Activated CD8-positive, alpha-beta memory T cell treated with anti-CD3 and anti-CD28 coated beads, Interleukin-2, amount 50 U/mL, for 24 hours (primary cell): Measurements from ENCODE around the gene KCNT1.

Source experiments
- DNase-seq: peaks from one replicate; pipeline ENCODE4 v3.0.0-alpha.2; 2020; ENCODE audit errors: extremely low read depth

Gene KCNT1

DNA sequence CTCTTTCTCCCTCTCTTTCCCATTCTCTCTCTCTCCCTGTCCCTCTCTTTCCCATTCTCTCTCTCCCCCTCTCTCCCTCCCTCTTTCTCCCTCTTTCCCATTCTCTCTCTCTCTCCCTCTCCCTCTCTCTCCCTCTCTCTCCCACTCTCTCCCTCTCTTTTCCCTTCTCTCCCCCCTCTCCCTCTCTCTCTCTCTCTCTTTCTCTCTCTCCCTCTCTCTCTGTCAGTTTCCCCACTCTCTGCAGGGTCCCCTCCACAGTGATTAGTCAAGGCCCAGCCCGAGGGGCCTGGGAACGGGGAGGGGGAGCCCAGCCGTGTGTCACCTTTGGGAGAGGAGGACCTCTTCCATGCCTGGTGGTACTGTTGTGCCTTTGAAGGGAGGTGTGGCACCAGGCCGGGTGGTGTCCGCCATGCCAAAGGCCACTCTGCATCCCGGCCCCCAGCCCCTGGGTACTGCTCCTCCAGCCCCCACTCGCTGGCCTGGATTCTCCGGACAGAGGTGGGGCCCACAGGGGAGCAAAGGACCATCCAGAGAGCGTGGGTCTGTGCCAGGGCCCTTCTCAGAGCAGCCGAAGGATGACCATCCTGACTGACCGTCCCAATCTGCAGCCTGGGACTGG lies 25.4 kb downstream of the KCNT1 start:
- DNase-seq, result no peak

DNA sequence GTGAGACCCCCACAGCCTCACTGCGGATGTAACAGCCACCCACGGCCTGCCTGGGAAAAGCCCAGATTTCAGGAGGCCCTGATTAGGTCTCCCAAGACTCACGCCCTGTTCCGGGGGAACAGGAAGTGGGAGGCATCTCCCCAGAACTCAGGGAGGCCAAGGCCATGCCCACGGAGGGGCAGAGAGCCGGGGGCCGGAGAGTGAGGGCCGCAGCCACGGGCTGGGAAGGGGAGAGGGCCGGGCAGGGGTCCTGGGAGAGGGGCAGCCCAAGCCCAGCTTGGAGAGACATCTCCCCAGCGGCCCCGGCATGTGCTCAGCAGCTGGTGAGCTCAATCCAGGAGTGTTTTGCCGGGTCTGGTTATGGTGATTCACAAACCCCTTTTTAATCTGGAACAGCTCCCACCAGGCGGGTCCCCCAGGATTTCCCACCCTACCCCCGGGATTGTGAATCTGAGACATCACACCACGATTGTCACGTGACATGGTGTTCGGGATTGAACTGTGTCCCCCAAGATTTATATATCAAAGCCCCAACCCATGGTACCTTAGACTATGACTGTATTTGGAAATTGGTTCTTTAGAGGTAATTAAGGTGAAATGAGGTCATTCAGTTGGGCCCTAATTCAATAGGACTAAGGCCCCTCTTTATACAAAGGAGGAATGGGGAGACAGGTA lies 26.6 kb downstream of the KCNT1 start:
- DNase-seq, result no peak

GRCh38 chr9:135729480-135729879 lies 27.5 kb downstream of the KCNT1 start:
- no peak for DNase-seq

DNA sequence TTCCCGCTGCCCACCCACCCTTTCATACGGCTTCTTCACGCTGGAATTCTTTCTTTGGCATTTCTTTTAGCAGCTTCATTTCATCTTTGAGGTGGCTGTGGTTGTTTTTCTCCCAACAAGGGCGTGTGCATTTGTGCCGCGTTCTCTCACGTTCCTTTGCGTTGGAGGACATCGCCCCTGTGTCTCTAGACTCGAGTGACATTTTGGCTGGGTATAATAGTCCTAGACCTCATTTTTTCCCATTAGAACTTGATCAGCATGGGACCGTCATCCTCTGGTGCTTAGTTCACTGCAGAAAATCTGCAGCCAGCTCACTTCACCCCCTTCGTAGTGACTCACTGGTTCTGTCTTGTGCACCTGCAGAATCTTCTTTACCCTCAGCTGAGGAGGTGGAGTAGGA lies 29.5 kb downstream of the KCNT1 start:
- no peak for DNase-seq

GRCh38 chr9:135732569-135733257 lies 30.7 kb downstream of the KCNT1 start:
- DNase-seq, result no peak

DNA sequence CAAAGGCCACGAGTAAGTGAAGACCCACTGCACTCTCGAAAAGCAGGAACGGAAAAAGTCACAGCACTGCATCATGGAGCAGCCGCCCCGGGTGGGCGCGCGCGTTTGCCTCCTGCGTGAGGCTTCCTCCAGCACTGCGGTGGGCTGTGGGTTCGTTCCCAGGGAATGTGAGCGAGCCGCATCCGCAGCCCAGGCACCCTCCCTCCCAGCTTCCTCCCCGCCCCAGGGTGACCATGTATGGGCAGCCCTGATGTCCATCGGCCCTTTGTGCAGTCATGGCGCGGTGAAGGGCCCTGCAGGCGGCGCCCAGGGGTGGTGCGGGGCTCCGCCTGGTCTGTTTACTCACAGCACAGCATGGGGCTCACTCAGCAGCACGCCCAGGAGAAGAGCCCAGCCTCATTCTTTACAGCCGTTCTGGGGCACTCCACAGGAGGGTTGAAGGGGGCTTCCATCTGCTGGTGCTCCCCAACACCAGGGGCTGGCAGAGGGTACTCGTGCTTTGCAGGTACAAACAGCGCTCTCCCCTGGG lies 32.7 kb downstream of the KCNT1 start:
- DNase-seq, result no peak

DNA sequence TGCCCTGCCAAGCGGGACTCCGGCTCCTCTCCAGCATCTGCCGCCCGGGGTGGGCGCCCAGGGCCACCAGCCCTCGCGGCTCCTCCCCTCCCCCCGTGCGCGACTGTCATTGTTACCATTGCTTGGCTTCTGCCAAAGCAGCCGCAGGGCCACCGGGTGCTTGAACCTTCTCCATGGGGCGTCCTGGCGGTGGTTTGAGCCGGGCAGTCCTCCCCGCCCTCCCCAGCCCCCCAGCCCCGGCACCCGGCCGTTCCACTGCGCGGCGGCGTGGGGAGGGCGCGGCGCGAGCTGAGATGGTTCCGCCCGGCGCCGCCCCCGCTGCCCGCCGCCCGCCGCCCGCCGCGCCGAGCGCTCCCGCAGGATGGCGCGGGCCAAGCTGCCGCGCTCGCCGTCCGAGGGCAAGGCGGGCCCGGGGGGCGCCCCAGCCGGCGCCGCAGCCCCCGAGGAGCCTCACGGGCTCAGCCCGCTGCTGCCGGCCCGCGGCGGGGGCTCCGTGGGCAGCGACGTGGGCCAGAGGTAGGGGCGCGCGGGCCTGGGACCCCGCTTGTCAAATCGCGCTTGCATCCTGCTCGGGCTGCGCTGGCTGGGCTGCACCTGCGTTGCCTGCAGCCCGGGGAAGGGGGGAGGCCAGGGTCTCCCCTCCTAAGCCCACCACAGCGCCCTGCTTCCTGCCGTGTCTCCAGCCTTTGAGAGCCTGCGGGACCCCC lies 34.4 kb downstream of the KCNT1 start:
- DNase-seq, result no peak

DNA sequence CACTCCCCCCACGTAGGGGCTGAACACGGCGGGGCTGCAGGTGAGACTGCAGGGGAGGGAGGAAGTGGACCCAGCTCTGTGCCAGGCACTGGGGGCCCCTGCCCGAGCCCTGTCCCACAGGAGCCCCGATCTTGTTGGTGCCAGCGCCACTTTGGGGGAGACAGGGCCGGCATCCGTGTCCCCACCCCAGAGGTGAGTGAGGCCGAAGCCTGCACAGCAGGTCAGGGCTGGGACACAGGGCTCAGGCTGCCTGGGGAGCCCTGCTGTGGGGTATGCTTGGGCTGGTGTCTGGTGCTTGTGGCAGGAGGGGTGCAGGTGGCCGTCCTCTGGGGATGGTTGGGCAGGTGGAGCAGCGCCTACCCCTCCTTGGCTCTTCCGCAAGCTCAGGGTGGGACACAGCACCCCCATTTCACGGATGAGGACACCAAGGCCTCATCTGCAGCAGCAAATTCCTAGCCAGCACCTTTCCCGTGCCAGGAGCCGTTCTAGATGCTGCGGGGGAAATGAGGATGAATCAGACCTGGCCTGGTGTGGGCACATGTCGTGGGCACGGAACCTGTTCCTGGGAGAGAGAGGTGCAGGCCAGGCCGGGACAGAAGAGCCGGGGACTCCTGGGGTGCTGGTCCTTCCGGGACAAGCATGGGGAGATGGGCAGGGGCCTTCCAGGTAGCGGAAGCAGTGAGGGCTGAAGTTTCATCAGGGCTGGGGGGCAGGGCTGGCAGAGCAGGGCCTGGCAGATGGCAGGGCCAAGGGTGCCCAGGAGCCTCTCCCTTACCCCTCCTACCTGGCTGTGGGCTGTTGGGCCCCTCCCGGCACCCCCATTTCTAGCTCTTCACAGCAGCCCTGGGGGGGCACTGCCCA lies 35.2 kb downstream of the KCNT1 start:
- no peak for DNase-seq

- no peak for DNase-seq
Measured at GRCh38 chr9:135737840-135738521, 36.0 kb downstream of the KCNT1 start.

GRCh38 chr9:135739271-135740220 lies 37.6 kb downstream of the KCNT1 start:
- DNase-seq, result no peak

DNA sequence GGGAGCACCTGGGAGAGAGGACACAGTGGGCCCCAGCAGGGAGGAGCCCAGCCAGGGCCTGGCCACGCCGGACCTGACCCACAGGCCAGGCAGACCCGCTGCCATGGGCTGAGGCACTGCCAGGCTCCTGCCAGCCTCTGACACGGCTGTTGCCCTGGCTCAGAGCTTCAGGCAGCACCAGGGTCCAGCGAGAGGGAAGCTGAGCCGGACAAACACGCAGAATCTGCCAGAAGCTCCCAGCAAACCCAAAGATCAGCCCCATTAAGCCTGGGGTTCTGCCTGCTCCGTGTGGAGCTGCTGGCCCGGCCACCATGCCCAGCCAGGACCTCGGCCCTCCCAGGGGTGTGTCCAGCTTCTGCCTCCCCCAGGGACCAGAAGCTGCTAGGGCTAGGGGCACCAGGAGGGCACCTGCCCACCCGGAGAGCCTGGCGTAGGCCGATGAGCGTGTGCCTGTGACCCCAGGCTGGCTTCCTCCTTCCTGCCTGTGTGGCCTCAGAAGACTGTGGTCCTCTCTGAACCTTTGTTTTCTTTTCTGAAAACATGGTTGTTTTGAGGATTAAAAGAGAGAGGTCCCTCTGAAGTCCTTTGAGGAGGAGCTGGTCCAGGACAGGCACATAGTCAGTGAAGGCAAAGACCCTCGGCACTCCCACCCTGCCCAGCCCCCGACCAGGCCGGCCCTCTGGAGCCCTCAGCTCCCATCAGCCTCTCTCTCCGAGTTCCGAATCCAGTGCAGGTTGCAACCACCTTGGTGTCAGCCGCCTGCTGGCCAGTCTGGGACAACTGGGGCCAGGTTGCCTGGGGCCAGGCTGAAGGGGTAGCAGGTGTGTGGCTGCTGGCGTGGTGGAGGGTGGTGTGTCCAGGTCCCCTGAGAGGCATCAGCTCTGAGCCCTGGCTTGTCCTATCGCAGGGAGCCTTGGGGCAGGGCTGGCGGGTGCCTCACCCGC lies 39.6 kb downstream of the KCNT1 start:
- no peak for DNase-seq

DNA sequence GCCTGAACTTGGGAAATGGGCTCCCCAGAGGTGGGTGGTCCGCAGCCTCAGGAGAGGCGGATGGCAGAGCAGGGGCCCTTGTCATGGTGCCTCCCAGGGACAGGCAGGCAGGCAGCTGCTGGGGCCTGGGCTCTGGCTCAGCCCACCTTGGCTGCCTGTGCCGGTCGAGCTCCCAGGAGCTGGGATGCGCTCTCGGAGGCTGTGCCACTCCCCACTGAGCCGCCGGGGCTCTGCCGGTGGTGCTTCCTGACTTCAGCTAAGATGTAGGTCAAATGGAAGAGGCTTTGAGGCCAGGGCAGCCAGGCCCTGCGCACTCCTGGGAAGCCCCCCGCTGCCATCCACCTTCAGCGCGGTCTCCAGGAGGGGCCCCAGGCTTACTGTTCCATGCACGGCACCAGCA lies 41.0 kb downstream of the KCNT1 start:
- no peak for DNase-seq

DNA sequence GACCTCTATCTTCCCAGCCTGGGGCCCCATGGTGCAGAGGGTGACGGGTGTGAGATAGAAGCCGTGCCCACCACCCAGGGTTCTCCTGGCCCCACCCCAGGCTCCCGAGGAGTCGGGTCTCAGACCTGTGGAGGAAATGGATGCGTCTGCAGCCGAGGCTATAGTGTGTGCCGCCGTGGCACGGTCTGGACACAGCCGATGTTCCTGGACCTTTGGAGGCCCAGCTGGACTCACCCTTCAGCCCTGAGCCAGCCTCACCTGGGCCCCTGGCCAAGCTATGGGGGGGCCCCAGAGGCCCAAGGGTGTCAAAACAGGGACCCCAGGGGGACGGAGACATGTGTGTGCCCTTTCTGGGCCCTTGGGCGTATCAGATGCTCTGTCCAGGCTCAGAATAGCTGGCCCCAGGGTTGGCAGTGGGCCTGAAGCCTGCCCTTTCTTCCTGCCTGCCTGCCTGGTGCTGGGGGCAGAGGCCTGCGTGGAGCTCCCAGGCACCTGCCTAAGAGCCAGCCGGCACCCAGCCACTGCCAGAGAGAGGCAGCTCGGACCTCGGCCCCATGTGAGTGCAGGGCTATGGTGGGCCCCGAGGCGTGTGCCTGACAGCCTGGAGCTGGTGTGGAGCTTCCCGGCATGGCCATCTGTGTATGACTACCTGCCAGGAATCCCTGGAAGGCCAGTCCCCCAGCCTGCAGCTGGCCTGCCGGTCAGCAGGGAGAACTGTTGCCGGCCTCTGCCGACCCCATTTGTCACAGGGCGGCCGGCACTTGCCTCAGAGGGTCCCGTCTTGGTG lies 41.8 kb downstream of the KCNT1 start:
- no peak for DNase-seq

GRCh38 chr9:135744333-135745070 lies 42.5 kb downstream of the KCNT1 start:
- no peak for DNase-seq

DNA sequence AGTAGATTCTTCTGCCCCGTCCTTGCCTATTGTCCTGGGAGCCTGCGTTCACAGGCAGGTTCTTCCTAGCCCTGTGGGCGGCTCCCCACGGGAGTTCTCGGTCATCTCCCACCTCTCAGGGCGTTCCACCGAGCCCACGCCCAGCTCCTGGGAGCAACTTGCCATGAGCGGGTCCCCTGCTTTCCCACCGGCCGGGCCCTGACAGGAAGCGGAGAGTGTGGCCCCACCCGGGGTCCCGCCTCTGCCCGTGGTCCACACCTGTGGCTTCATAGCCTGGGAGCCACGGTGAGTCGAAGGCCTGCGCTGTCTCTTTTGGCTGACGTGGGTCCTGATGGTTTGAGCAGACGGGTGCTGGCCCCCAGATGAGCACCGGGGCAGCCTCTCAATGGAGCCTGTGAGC lies 43.2 kb downstream of the KCNT1 start:
- DNase-seq, result no peak

- DNase-seq, result no peak
Measured at GRCh38 chr9:135745686-135746324, 43.8 kb downstream of the KCNT1 start.
